Epithelial cell of proximal tubule (primary cell): ENCODE data around the gene UBE2F. TPM values are rescaled to one million over a fixed set of nuclear protein-coding genes. Genes with fewer than 3 reads are reported as not detected.

Experiments used
- DNase-seq: peaks from one replicate; pipeline ENCODE4 v3.0.0-alpha.2; 2011; ENCODE audit warnings: low read depth
- H3K4me3 ChIP-seq: 2 replicates; pipeline ENCODE4 v1.5.1; 2011; ENCODE audit warnings: low read depth, mild to moderate bottlenecking, low read length
- CTCF ChIP-seq: conservative IDR thresholded peaks from 2 replicates; pipeline ENCODE4 v1.5.1; 2012; ENCODE audit warnings: low read depth, mild to moderate bottlenecking, low read length
- total RNA-seq: library from RNA; depleted of rRNA; stranded (reverse); fragments of >200 nt; gene quantifications from 2 replicates; pipeline ENCODE4 v1.2.3, GENCODE V29; 2015

The UBE2F gene
- total RNA-seq: 54.8 and 85.5 TPM in 2 replicates

GRCh38 chr2:237966565-237967462 lies at the start of gene UBE2F:
UBE2F (plus strand) TSS chr2:237967014; CDS start chr2:237973108, 6,094 bp downstream.
- peak within 1 kb of the TSS; percentile 82 for H3K4me3 ChIP-seq
- TF ChIP-seq CTCF: no peak
- peak; percentile 58 for DNase-seq

GRCh38 chr2:237917696-237918374 lies 49.0 kb upstream of the UBE2F start:
- no peak for TF ChIP-seq CTCF
- DNase-seq: no peak
- H3K4me3 ChIP-seq: no peak overlapping the region

- DNase-seq: no peak
- H3K4me3 ChIP-seq: no peak overlapping the region
- no peak for TF ChIP-seq CTCF
These were observed 47.2 kb upstream of the UBE2F start for GRCh38 chr2:237919593-237919992.

GRCh38 chr2:237920673-237921072 lies 46.1 kb upstream of the UBE2F start:
- no peak overlapping the region for H3K4me3 ChIP-seq
- DNase-seq: no peak
- no peak for TF ChIP-seq CTCF

GRCh38 chr2:237921967-237922492 lies 44.8 kb upstream of the UBE2F start:
- no peak for DNase-seq
- H3K4me3 ChIP-seq: no peak overlapping the region
- no peak for TF ChIP-seq CTCF

- no peak for DNase-seq
- no peak for TF ChIP-seq CTCF
- H3K4me3 ChIP-seq: no peak overlapping the region
These were observed 44.0 kb upstream of the UBE2F start for GRCh38 chr2:237922641-237923361.
